C4-2B (cell line): ENCODE data around the gene PACRG.

Experiments used
- H3K27ac ChIP-seq: fragments of 450-650 bp; 2 replicates; pipeline ENCODE4 v1.5.1; 2017
- ZFX ChIP-seq: fragments of 450-650 bp; IDR thresholded peaks from 2 replicates; pipeline ENCODE4 v1.6.1; 2017
- TF ChIP-seq, protein P1 (sequence below): fragments of 450-650 bp; conservative IDR thresholded peaks from 2 replicates; pipeline ENCODE4 v1.5.1; 2017; ENCODE audit warnings: mild to moderate bottlenecking

The PACRG gene

DNA sequence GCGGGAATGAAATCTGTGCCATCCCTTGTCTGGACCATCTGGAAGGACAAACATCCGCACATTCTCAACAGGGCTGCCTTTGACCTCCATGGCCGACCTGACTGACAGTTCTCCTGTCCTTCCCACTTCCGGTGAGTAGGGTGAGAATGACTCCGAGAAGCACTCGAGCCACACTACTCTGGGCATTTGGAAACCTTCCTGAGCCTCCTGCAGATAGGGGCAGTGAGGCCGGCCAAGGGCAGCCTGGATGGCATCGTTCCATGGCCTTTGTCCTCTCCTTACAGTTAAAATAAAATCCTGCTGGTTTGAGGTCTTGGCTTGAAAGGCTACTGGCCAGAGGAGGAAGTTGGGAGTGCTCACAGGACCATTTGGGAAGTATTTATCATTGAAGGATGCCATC, 615.8 kb downstream of the PACRG start:
- H3K27ac ChIP-seq, result no peak overlapping the region
- TF ChIP-seq, protein P1, sequence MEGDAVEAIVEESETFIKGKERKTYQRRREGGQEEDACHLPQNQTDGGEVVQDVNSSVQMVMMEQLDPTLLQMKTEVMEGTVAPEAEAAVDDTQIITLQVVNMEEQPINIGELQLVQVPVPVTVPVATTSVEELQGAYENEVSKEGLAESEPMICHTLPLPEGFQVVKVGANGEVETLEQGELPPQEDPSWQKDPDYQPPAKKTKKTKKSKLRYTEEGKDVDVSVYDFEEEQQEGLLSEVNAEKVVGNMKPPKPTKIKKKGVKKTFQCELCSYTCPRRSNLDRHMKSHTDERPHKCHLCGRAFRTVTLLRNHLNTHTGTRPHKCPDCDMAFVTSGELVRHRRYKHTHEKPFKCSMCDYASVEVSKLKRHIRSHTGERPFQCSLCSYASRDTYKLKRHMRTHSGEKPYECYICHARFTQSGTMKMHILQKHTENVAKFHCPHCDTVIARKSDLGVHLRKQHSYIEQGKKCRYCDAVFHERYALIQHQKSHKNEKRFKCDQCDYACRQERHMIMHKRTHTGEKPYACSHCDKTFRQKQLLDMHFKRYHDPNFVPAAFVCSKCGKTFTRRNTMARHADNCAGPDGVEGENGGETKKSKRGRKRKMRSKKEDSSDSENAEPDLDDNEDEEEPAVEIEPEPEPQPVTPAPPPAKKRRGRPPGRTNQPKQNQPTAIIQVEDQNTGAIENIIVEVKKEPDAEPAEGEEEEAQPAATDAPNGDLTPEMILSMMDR, result no peak
- TF ChIP-seq ZFX, result no peak

DNA sequence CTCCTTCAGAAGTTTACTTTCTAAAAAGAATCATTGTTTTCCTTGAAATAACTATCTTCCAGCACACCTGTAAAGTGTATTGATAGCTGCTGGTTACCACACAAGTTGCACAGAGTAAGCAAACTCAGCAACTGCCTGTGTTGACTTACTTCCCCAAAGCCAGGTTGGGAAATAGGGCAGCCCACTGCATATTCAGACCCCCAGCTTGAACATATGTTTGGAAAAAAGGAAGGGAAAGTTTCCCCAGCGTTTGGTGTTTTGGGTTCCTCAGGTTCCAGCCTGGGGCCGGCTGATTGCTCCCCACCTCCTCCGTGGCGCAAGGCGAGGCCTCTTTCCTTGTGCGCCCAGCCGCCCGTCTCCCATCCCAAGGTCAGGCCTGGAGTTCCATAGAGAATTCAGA, 616.6 kb downstream of the PACRG start:
- TF ChIP-seq, protein P1, result no peak
- no peak for TF ChIP-seq ZFX

DNA sequence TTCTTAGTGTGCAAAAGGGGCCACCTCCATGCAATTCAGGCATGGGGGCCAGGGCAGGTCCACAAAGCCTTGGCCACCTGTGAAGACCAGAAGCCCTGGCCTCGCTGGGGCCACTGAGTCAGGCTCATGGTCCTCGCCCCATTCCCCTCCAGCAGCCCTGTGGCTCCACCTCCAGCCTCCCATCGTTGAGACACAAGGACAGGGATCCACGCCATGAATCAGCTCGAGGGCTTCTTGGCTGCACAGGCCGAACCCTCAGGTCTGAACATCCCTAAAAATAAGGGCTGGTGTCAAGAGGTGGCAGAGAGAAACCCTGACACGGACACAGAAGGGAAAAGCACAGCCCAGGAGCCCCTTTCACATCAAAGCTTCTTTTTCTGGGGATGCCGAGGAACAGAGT, 618.2 kb downstream of the PACRG start:
- no peak overlapping the region for H3K27ac ChIP-seq
- TF ChIP-seq, protein P1, result no peak
- no peak for TF ChIP-seq ZFX

More for the DNA sequence above, 616.6 kb downstream of the PACRG start:
- no peak overlapping the region for H3K27ac ChIP-seq

DNA sequence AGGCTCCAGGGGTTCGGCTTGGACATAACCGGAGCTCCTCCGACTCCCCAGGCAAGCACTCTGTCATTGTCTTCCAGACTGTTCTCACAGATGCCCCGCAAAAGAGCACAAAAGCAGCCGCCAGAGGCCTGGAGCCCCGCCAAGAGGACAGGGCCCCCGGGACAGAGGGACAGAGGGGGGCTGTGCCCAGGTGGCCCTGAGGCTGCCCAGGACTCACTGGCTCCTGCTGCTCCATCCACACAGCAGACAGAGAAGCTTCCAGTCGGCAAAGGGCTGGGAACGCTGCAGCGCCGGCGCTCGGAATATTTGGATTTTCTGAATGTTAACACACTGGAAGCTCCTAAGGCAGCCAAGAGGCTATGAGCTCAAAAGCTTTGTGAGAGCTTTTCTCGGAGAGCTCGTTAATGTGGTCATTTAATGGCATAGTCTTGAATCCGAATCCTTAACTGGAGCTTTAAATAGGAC, 618.8 kb downstream of the PACRG start:
- TF ChIP-seq, protein P1, result no peak
- TF ChIP-seq ZFX, result no peak
- H3K27ac ChIP-seq, result no peak overlapping the region

DNA sequence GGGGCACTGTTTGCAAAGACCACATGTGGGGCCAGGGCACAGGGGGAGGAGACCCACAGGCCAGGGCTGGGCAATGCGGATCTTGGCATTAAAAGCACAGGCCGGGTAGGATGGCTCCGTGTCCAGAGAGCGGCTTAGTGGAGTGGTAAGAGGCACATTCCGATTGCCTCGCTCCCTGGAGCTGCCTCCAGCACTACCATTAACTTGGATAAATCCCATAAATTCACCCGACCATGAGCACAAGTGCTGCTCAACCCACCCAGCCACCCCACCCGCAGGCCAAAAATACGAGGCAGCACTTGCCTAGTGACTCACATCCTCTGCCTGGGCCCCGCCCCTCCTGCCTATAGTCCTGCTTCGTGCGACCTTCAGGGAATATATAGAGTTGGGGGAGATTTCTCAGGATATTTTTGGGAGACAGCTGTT, 619.3 kb downstream of the PACRG start:
- no peak overlapping the region for H3K27ac ChIP-seq
- TF ChIP-seq, protein P1, result no peak
- no peak for TF ChIP-seq ZFX

DNA sequence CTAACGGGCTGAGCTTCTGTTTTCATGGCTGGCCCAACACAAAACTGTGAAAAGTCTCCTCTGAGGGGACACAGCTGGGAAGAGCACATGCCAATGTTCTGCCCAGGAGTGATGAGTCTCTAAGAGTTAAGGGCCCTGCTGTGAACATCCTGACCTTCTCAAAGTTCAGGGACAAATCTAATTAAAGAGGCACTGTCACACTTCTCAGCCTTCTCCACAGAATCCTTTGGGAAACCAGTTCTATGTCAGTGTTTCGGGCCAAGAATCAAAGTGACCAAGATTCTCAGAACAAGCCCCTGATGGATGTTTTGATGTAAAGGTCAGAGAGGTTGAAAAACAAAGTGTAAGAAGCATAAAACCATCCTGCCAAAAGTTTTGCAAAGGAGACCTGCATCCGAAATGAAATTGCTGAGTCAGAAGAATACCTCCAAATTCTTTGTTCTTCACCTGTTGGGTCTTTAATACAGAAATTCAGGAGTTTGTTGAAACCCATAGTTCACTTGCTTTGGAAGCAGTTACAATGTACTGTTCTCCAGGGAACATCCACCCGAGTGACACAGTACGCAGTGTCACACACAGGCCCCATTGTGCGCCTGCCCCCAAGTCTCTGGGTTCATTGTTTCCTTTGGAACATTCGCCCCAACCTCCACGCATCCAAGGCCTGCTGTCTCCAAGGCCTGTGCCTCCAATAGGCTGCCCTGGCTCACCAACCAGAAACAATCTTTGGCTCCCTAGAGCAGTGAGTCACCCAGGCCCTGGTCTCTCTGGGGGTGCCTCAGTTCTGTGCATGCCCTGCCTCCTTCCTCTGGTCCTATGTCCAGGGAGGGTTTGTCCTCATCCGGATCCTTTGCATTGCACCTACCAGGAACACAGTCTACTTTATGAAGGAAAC, 621.3 kb downstream of the PACRG start:
- no peak overlapping the region for H3K27ac ChIP-seq
- no peak for TF ChIP-seq ZFX
- TF ChIP-seq, protein P1, result no peak

DNA sequence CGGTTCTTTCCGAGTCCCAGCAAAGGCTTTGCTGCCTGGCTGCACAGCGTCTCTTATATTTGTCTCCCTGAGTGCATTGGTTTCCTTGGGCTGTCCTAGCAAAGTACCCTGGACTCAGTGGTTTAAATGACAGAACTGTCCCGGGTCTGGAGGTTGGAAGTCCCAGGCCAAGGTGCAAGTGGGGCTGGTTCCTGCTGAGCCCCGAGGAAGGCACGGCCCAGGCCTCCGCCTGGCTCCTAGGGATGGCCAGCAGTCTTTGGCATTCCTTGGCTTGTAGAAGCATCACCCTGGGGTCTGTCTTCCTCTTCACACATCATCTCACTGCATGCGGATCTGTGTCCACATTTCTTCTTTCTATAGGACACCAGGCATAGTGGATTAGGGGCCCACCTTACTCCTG, 621.9 kb downstream of the PACRG start:
- TF ChIP-seq ZFX, result no peak
- TF ChIP-seq, protein P1, result no peak
- H3K27ac ChIP-seq, result no peak overlapping the region
